ENCODE measurements around the gene CACNA1G.

DNA sequence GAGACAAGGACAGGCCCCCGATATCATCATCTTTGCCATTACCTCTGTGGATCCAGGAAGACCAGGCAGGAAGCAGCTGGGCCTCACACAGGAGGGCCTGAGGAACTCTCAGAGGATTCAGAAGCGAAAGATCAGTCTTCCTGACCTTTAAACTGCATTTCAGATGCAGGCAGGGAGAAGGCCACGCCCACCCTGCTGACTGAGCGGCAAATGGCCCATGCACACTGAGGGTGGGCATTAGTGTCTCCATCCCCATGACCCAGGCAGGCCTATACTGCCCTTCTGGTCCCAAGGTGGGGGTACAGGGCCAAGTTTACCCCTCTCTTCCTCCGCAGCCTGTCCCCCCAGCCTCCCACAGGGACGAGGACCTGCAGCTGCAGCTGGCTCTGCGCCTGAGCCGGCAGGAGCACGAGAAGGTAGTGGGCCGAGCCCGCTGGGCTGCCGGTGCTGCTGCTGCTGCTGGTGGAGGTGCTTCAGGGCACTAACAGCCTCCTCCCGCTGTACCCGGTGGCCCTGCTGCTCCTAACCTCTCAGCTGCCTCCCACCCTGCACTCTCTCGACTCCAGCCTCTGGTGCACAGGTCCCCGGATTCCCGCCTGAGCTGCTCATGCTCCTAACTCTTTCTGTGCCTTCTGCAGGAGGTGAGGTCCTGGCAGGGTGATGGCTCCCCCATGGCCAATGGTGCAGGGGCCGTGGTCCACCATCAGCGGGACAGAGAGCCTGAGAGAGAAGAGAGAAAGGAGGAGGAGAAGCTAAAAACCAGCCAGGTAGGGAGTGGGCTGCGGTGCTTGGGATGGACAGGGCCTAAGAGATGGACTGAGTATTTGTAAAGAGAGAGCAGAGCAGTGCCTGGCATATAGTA lies 21.7 kb upstream of the CACNA1G start:
- TF ChIP-seq GATA2 (IDR thresholded peaks at IDR 0.05; ENCODE audit: low read depth, low read length) (no peak), GATA3 (IDR thresholded peaks at IDR 0.05; ENCODE audit: low read depth, low read length) (no peak)

All from SH-SY5Y (cell line).